Gastroesophageal sphincter (tissue), 4 donors: Measurements from ENCODE around the gene SCUBE3. TPM values are rescaled to one million over a fixed set of nuclear protein-coding genes. Genes with fewer than 3 reads are reported as not detected.

ENCODE experiments used
- ATAC-seq: fragments of 150-250 bp; one replicate; pipeline ENCODE4 v1.9.1; 2016; ENCODE audit warnings: mild to moderate bottlenecking, moderate library complexity
- H3K27ac ChIP-seq, 4 donors: fragments of 200-600 bp; sonication (generic) in 3 of 4; 1 replicate in 3 of 4; 2 replicates in 1 of 4; pipeline ENCODE4 v1.5.1; 2016 to 2019
- H3K27me3 ChIP-seq: fragments of 200-600 bp; sonication (generic); one replicate; pipeline ENCODE4 v1.5.1; 2019
- H3K36me3 ChIP-seq, 2 donors: fragments of 200-600 bp; sonication (generic); one replicate each; pipeline ENCODE4 v1.5.1; 2019; ENCODE audit warnings: control low read depth in 1 of 2
- H3K4me1 ChIP-seq, 3 donors: fragments of 200-600 bp; sonication (generic); 1 replicate in 2 of 3; 2 replicates in 1 of 3; pipeline ENCODE4 v1.5.1; 2016 to 2019; ENCODE audit warnings: control low read depth in 2 of 3
- H3K4me3 ChIP-seq, 2 donors: fragments of 200-600 bp; sonication (generic); one replicate each; pipeline ENCODE4 v1.5.1; 2019; ENCODE audit warnings: mild to moderate bottlenecking in 1 of 2, moderate library complexity in 1 of 2
- H3K9me3 ChIP-seq, 3 donors: fragments of 200-600 bp; sonication (generic); one replicate each; pipeline ENCODE4 v1.5.1; 2017 to 2019; ENCODE audit warnings: control low read depth in 2 of 3
- EP300 ChIP-seq: sonication (generic); formaldehyde crosslinking; IDR thresholded peaks from one replicate; pipeline ENCODE4 v1.6.1; 2017; ENCODE audit warnings: antibody characterized with exemption, mild to moderate bottlenecking
- POLR2A ChIP-seq, 2 donors: fragments of 450-650 bp; IDR thresholded peaks; one replicate each; pipeline ENCODE4 v1.6.1; 2017; ENCODE audit warnings: antibody characterized with exemption in 2 of 2, mild to moderate bottlenecking in 2 of 2, moderate library complexity in 1 of 2
- POLR2AphosphoS5 ChIP-seq: sonication (generic); formaldehyde crosslinking; IDR thresholded peaks from one replicate; pipeline ENCODE4 v1.6.1; 2017; ENCODE audit warnings: antibody characterized with exemption
- WGBS, 2 donors: methylation state at CpG; one replicate each; pipeline ENCODE4 v1.1.5; 2018; ENCODE audit warnings: low coverage in 1 of 2; 5-methylcytosine and 5-hydroxymethylcytosine counted together
- total RNA-seq, 4 donors: library from RNA; depleted of rRNA; stranded (reverse); fragments of >200 nt; gene quantifications; one replicate each; pipeline ENCODE4 v1.1.0, GENCODE V29; 2016
- TF ChIP-seq, protein P1 (sequence below), 4 experiments: fragments of 200-600 bp in 2 of 4; fragments of 450-650 bp in 2 of 4; sonication (generic) in 1 of 4; IDR thresholded peaks; one replicate each; pipeline ENCODE4 v1.5.1; 2017 to 2019; ENCODE audit warnings: antibody characterized with exemption in 4 of 4, mild to moderate bottlenecking in 2 of 4, moderate library complexity in 2 of 4

Gene SCUBE3
- total RNA-seq, 4 donors from 2014 or later = 1.4 to 7.2 (median 3.0) TPM

DNA sequence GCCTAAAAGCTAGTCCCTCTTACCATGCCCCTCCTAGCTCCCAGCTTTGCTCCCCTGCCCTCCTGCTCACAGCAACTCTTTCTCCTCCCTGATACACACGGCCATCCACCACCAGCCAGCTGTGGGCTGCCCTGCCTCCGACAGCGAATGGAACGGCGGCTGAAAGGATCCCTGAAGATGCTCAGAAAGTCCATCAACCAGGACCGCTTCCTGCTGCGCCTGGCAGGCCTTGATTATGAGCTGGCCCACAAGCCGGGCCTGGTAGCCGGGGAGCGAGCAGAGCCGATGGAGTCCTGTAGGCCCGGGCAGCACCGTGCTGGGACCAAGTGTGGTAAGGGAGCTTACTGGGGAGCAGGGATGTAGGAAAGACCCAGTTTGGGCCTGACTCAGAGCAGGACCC is 29.1 kb downstream of the SCUBE3 start:
- no peak for TF ChIP-seq EP300
- TF ChIP-seq, protein P1, sequence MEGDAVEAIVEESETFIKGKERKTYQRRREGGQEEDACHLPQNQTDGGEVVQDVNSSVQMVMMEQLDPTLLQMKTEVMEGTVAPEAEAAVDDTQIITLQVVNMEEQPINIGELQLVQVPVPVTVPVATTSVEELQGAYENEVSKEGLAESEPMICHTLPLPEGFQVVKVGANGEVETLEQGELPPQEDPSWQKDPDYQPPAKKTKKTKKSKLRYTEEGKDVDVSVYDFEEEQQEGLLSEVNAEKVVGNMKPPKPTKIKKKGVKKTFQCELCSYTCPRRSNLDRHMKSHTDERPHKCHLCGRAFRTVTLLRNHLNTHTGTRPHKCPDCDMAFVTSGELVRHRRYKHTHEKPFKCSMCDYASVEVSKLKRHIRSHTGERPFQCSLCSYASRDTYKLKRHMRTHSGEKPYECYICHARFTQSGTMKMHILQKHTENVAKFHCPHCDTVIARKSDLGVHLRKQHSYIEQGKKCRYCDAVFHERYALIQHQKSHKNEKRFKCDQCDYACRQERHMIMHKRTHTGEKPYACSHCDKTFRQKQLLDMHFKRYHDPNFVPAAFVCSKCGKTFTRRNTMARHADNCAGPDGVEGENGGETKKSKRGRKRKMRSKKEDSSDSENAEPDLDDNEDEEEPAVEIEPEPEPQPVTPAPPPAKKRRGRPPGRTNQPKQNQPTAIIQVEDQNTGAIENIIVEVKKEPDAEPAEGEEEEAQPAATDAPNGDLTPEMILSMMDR (IDR thresholded peaks at IDR 0.05) = no peak
- no peak for TF ChIP-seq POLR2A (IDR thresholded peaks at IDR 0.05)
- TF ChIP-seq POLR2AphosphoS5 = no peak
- Histone ChIP-seq H3K27ac (no peak overlapping the region), H3K27me3 (no peaks in the 10 kb centered on the region), H3K4me1 (peaks cover 3 to 54% (median 7%) of the 10 kb centered on the region in 3 donors), H3K4me3 (no peak overlapping the region), H3K36me3 (peaks cover 0 to 44% of the 10 kb centered on the region in 2 donors), H3K9me3 (no peaks in the 10 kb centered on the region)
- ATAC-seq = no peak
- no CpG with 5 or more reads among the region's 13 CpGs for WGBS, 2 donors

- H3K36me3 ChIP-seq = peaks cover 0 to 44% of the 10 kb centered on the region in 2 donors
- H3K4me1 ChIP-seq = peaks cover 3 to 54% (median 7%) of the 10 kb centered on the region in 3 donors
- H3K4me3 ChIP-seq = no peak overlapping the region
- WGBS, 2 donors = 40% methylated on average over 1 of the region's 17 CpGs; no CpG with 5 or more reads in 1 of the 2 donors
- TF ChIP-seq POLR2A (IDR thresholded peaks at IDR 0.05) (no peak), POLR2AphosphoS5 (no peak), EP300 (no peak)
- TF ChIP-seq, protein P1 (IDR thresholded peaks at IDR 0.05) = no peak
- no peak overlapping the region for H3K27ac ChIP-seq
- no peak for ATAC-seq
- no peaks in the 10 kb centered on the region for H3K27me3 ChIP-seq
- no peaks in the 10 kb centered on the region for H3K9me3 ChIP-seq
Observed at GRCh38 chr6:35243386-35243958, 29.7 kb downstream of the SCUBE3 start.

- no peak overlapping the region for H3K27ac ChIP-seq
- ATAC-seq = no peak
- H3K9me3 ChIP-seq = no peaks in the 10 kb centered on the region
- H3K36me3 ChIP-seq = peaks cover 0 to 44% of the 10 kb centered on the region in 2 donors
- WGBS, 2 donors = 88 to 100% methylated on average over 5 to 7 of the region's 7 CpGs
- H3K4me1 ChIP-seq = peaks cover 0 to 54% (median 8%) of the 10 kb centered on the region in 3 donors
- TF ChIP-seq EP300 (no peak), POLR2A (IDR thresholded peaks at IDR 0.05) (no peak), POLR2AphosphoS5 (no peak)
- TF ChIP-seq, protein P1 (IDR thresholded peaks at IDR 0.05) = no peak
- no peak overlapping the region for H3K4me3 ChIP-seq
- H3K27me3 ChIP-seq = no peaks in the 10 kb centered on the region
Observed at GRCh38 chr6:35244551-35244950, 30.8 kb downstream of the SCUBE3 start.

DNA sequence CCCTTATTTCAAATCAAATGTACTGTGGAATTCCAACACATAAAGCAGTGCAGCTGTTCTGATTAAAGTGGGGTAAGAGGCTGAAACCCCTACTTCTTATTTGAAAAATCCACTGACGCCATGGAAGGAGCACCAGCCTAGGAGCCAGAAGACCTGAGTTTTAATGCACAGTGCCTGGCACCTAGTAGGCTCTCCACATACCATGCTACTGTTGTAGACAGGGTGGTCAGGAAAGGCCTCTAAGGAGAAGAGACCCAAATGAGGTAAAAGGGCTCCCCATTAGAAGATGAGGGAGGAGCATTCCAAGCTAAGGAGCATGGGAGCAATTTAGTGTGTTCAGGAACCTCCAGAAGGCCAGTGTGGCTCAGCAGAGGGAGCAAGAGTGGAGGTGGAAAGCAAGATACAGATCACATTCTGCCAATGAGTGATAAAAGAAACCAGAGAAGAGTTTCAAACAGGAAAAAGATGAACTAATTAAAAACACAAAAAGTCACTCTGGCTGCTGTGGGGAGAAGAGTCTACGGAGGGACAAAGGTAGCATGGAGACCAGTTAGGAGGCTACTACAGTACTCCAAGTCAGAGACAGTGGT is 34.0 kb downstream of the SCUBE3 start:
- Histone ChIP-seq H3K9me3 (no peaks in the 10 kb centered on the region), H3K27me3 (no peaks in the 10 kb centered on the region), H3K27ac (no peak overlapping the region), H3K36me3 (peaks cover 0 to 40% of the 10 kb centered on the region in 2 donors), H3K4me3 (no peak overlapping the region), H3K4me1 (peaks cover 0 to 53% (median 8%) of the 10 kb centered on the region in 3 donors)
- no peak for ATAC-seq
- 78 to 94% methylated on average over 1 to 2 of the region's 2 CpGs for WGBS, 2 donors
- TF ChIP-seq EP300 = no peak
- TF ChIP-seq POLR2AphosphoS5 = no peak
- TF ChIP-seq, protein P1 (IDR thresholded peaks at IDR 0.05) = no peak
- TF ChIP-seq POLR2A (IDR thresholded peaks at IDR 0.05) = no peak

- TF ChIP-seq EP300 (no peak), POLR2A (IDR thresholded peaks at IDR 0.05) (no peak), POLR2AphosphoS5 (no peak)
- TF ChIP-seq, protein P1 (IDR thresholded peaks at IDR 0.05) = no peak
- peaks cover 0 to 34% of the 10 kb centered on the region in 2 donors for H3K36me3 ChIP-seq
- peak overlapping the region in 2 of 4 donors; percentile 2 to 26 for H3K27ac ChIP-seq
- no peak for ATAC-seq
- no peak overlapping the region for H3K4me3 ChIP-seq
- no peaks in the 10 kb centered on the region for H3K27me3 ChIP-seq
- 80 to 83% methylated on average over 1 to 2 of the region's 3 CpGs for WGBS, 2 donors
- H3K4me1 ChIP-seq = peaks cover under 1 to 58% (median 8%) of the 10 kb centered on the region in 3 donors
- H3K9me3 ChIP-seq = no peaks in the 10 kb centered on the region
Observed at GRCh38 chr6:35248300-35248699, 34.5 kb downstream of the SCUBE3 start.
